GM23338 (cell line): Measurements from ENCODE around the gene KLHDC8A. TPM values are rescaled to one million over a fixed set of nuclear protein-coding genes. Genes with fewer than 3 reads are reported as not detected.

ENCODE experiments used
- ATAC-seq: fragments of 200-7000 bp; cut with Tn5 transposase; 3 replicates; pipeline ENCODE4 v1.9.1; 2020
- DNase-seq: peaks from one replicate; pipeline ENCODE4 v3.0.0-alpha.2; 2015; ENCODE audit warnings: low spot score
- H2AFZ ChIP-seq: fragments of 200-600 bp; sonication (generic); 2 replicates; pipeline ENCODE4 v1.8.0; 2016; ENCODE audit warnings: antibody characterized with exemption, mild to moderate bottlenecking, moderate library complexity
- H3F3A ChIP-seq: fragments of 200-600 bp; sonication (generic); replicated peaks from 2 replicates; pipeline ENCODE4 v1.8.0; 2017; ENCODE audit warnings: antibody characterized with exemption, mixed run types, low read depth
- H3K27ac ChIP-seq: fragments of 200-600 bp; sonication (generic); 2 replicates; pipeline ENCODE4 v1.6.1; 2016; ENCODE audit warnings: low read depth
- H3K27me3 ChIP-seq: fragments of 200-600 bp; sonication (generic); 2 replicates; pipeline ENCODE4 v1.8.0; 2016; ENCODE audit warnings: mild to moderate bottlenecking, mixed run types, moderate library complexity; ENCODE audit not compliant: insufficient read depth
- H3K36me3 ChIP-seq: fragments of 200-600 bp; sonication (generic); 2 replicates; pipeline ENCODE4 v1.8.0; 2016; ENCODE audit warnings: mild to moderate bottlenecking; ENCODE audit not compliant: insufficient read depth
- H3K4me1 ChIP-seq: fragments of 200-600 bp; sonication (generic); 2 replicates; pipeline ENCODE4 v1.8.0; 2016; ENCODE audit warnings: mild to moderate bottlenecking, moderate library complexity; ENCODE audit not compliant: insufficient read depth
- H3K4me2 ChIP-seq: fragments of 200-600 bp; sonication (generic); 2 replicates; pipeline ENCODE4 v1.7.1; 2017; ENCODE audit warnings: mixed run types
- H3K4me3 ChIP-seq: fragments of 200-600 bp; sonication (generic); 2 replicates; pipeline ENCODE4 v1.6.1; 2016; ENCODE audit warnings: mixed run types
- H3K79me2 ChIP-seq: fragments of 200-600 bp; sonication (generic); replicated peaks from 2 replicates; pipeline ENCODE4 v1.8.0; 2017; ENCODE audit warnings: mild to moderate bottlenecking; ENCODE audit not compliant: insufficient read depth
- H3K9me2 ChIP-seq: fragments of 200-600 bp; sonication (generic); 2 replicates; pipeline ENCODE4 v1.8.0; 2017; ENCODE audit not compliant: insufficient read depth
- H4K20me1 ChIP-seq: fragments of 200-600 bp; sonication (generic); replicated peaks from 2 replicates; pipeline ENCODE4 v1.8.0; 2017; ENCODE audit warnings: mild to moderate bottlenecking; ENCODE audit not compliant: insufficient read depth
- H3K27ac Mint-ChIP-seq: 2 replicates; pipeline ENCODE4 v1.8.0; 2020; ENCODE audit warnings: inconsistent platforms, mild to moderate bottlenecking, moderate library complexity, mixed read lengths
- H3K27me3 Mint-ChIP-seq: 3 replicates; pipeline ENCODE4 v1.8.0; 2022; ENCODE audit warnings: low read depth, mild to moderate bottlenecking, moderate library complexity, mixed read lengths, inconsistent platforms; ENCODE audit not compliant: insufficient read depth, poor library complexity
- H3K36me3 Mint-ChIP-seq: 3 replicates; pipeline ENCODE4 v1.8.0; 2021; ENCODE audit warnings: low read depth, mild to moderate bottlenecking, inconsistent platforms, moderate library complexity, mixed read lengths
- H3K4me1 Mint-ChIP-seq: 3 replicates; pipeline ENCODE4 v1.8.0; 2020; ENCODE audit warnings: mild to moderate bottlenecking, inconsistent platforms, mixed read lengths
- H3K4me3 Mint-ChIP-seq: 3 replicates; pipeline ENCODE4 v1.8.0; 2021; ENCODE audit warnings: moderate library complexity, mild to moderate bottlenecking, inconsistent platforms, mixed read lengths
- H3K9me3 Mint-ChIP-seq: 3 replicates; pipeline ENCODE4 v1.8.0; 2020; ENCODE audit warnings: moderate library complexity, mild to moderate bottlenecking, inconsistent platforms, mixed read lengths
- CTCF ChIP-seq, 2 experiments: fragments of 200-600 bp in 1 of 2; sonication (generic) in 1 of 2; conservative IDR thresholded peaks; 2 replicates each; pipeline versions ENCODE4 v1.5.1 to v1.6.1; 2016 to 2017; ENCODE audit warnings: antibody characterized with exemption in 2 of 2, low read depth in 2 of 2, mild to moderate bottlenecking in 2 of 2, moderate library complexity in 1 of 2
- EZH2 ChIP-seq: fragments of 200-600 bp; sonication (generic); IDR thresholded peaks from one replicate; pipeline ENCODE4 v1.8.0; 2017; ENCODE audit warnings: antibody characterized with exemption, mild to moderate bottlenecking, low read depth; ENCODE audit not compliant: unreplicated experiment
- NANOG ChIP-seq: IDR thresholded peaks from 2 replicates; pipeline ENCODE4 v1.6.1; 2016; ENCODE audit warnings: antibody characterized with exemption, borderline replicate concordance
- POLR2AphosphoS5 ChIP-seq: IDR thresholded peaks from 2 replicates; pipeline ENCODE4 v1.6.1; 2016; ENCODE audit warnings: antibody characterized with exemption, low read depth
- REST ChIP-seq: IDR thresholded peaks from one replicate; pipeline ENCODE4 v1.6.1; 2018; ENCODE audit warnings: antibody characterized with exemption; ENCODE audit not compliant: unreplicated experiment
- STAT1 ChIP-seq: IDR thresholded peaks from one replicate; pipeline ENCODE4 v1.6.1; 2016; ENCODE audit warnings: antibody characterized with exemption; ENCODE audit not compliant: unreplicated experiment
- ZNF462 ChIP-seq: fragments of 250-450 bp; sonication (Bioruptor Pico); IDR thresholded peaks from 2 replicates; pipeline ENCODE4 v1.5.0; 2020; ENCODE audit warnings: mild to moderate bottlenecking, moderate library complexity
- polyA plus RNA-seq: library from polyadenylated mRNA; unstranded; fragments of >200 nt; fragmentation: Nextera tagmentation; extraction: Ambion mirVana; gene quantifications from 2 replicates; pipeline ENCODE4 v1.2.1, GENCODE V29; 2016
- total RNA-seq: library from RNA; depleted of rRNA; stranded (reverse); fragments of >200 nt; shearing (Covaris generic); gene quantifications from 2 replicates; pipeline ENCODE4 v1.2.3, GENCODE V29; 2014

KLHDC8A gene
- total and polyA plus RNA-seq, 2 experiments from 2014 or later = 1.7 to 2.8 TPM

GRCh38 chr1:205375835-205376545, 19.3 kb upstream of the KLHDC8A start:
- H3K4me1 ChIP-seq = peaks cover 51% of the 10 kb centered on the region
- H3K27me3 ChIP-seq = no peaks in the 10 kb centered on the region
- H2AFZ ChIP-seq = peak overlapping the region; percentile 66
- no peaks in the 10 kb centered on the region for H3K79me2 ChIP-seq
- DNase-seq = peak; percentile 87
- H3K9me3 Mint-ChIP-seq = no peaks in the 10 kb centered on the region
- H3K27ac Mint-ChIP-seq = peak overlapping the region; percentile 38; the same call in 1 of the 2 replicates
- peak; percentile 93 for ATAC-seq
- 0 out of 2 replicates have a peak overlapping the region, but pooled peaks have one; percentile 18 for H3K27ac ChIP-seq
- no peaks in the 10 kb centered on the region for H4K20me1 ChIP-seq
- H3K4me3 Mint-ChIP-seq = peak overlapping the region; percentile 63
- H3K36me3 Mint-ChIP-seq = no peaks in the 10 kb centered on the region
- TF ChIP-seq EZH2 = no peak
- no peak for TF ChIP-seq REST
- no peak; a peak in 1 of 4 replicates for TF ChIP-seq CTCF (conservative IDR thresholded peaks at IDR 0.05; ENCODE audit: low read depth in 2 of 2)
- TF ChIP-seq POLR2AphosphoS5 = peak; percentile 24; the same call in 1 of the 2 replicates
- H3K36me3 ChIP-seq = no peaks in the 10 kb centered on the region
- no peaks in the 10 kb centered on the region for H3K9me2 ChIP-seq
- H3F3A ChIP-seq = no peaks in the 10 kb centered on the region; the same call in 1 of the 2 replicates
- H3K4me1 Mint-ChIP-seq = peaks cover 43% of the 10 kb centered on the region
- H3K4me2 ChIP-seq = peak overlapping the region; percentile 65
- H3K4me3 ChIP-seq = peak overlapping the region; percentile 27; the same call in 1 of the 2 replicates
- peaks cover 9% of the 10 kb centered on the region for H3K27me3 Mint-ChIP-seq

- no peak for DNase-seq
- ATAC-seq = no peak
- H3K4me3 Mint-ChIP-seq = no peak overlapping the region
- no peak for TF ChIP-seq NANOG
- no peak for TF ChIP-seq ZNF462 (CRISPR knock-in tag)
- TF ChIP-seq STAT1 = no peak
Measured at GRCh38 chr1:205374210-205375078, 17.7 kb upstream of the KLHDC8A start.

More at GRCh38 chr1:205374210-205375078, 17.7 kb upstream of the KLHDC8A start:
- Histone ChIP-seq H3F3A (no peaks in the 10 kb centered on the region; the same call in 1 of the 2 replicates), H2AFZ (peak overlapping the region; percentile 64; the same call in 1 of the 2 replicates), H3K27ac (no peak overlapping the region), H4K20me1 (no peaks in the 10 kb centered on the region), H3K4me1 (peaks cover 59% of the 10 kb centered on the region), H3K79me2 (no peaks in the 10 kb centered on the region), H3K4me2 (0 out of 2 replicates have a peak overlapping the region, but pooled peaks have one; percentile 53), H3K27me3 (no peaks in the 10 kb centered on the region), H3K4me3 (no peak overlapping the region), H3K9me2 (no peaks in the 10 kb centered on the region), H3K36me3 (no peaks in the 10 kb centered on the region)
- Mint-ChIP-seq H3K27ac (no peak overlapping the region), H3K36me3 (no peaks in the 10 kb centered on the region), H3K4me1 (peaks cover 45% of the 10 kb centered on the region), H3K9me3 (no peaks in the 10 kb centered on the region), H3K27me3 (peaks cover 9% of the 10 kb centered on the region)
